ENCODE results near the gene NUDT22.

GRCh38 chr11:64180891-64181290 lies 45.2 kb upstream of the NUDT22 start:
- TF ChIP-seq, protein P1, sequence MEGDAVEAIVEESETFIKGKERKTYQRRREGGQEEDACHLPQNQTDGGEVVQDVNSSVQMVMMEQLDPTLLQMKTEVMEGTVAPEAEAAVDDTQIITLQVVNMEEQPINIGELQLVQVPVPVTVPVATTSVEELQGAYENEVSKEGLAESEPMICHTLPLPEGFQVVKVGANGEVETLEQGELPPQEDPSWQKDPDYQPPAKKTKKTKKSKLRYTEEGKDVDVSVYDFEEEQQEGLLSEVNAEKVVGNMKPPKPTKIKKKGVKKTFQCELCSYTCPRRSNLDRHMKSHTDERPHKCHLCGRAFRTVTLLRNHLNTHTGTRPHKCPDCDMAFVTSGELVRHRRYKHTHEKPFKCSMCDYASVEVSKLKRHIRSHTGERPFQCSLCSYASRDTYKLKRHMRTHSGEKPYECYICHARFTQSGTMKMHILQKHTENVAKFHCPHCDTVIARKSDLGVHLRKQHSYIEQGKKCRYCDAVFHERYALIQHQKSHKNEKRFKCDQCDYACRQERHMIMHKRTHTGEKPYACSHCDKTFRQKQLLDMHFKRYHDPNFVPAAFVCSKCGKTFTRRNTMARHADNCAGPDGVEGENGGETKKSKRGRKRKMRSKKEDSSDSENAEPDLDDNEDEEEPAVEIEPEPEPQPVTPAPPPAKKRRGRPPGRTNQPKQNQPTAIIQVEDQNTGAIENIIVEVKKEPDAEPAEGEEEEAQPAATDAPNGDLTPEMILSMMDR (IDR thresholded peaks at IDR 0.05; ENCODE audit: low read depth, low read length, poor library complexity, severe bottlenecking) = no peak
- no peak for TF ChIP-seq EZH2phosphoT487 (IDR thresholded peaks at IDR 0.05; ENCODE audit: borderline replicate concordance, low read length)

Measured in DOHH2 (cell line).